RWPE2 (cell line): ENCODE results near the gene COQ6.
"Not testable (repeated sequence)": the region's sequence is repeated elsewhere in the genome, so short reads cannot be mapped to it uniquely, and the experiment has no call there.

ENCODE experiments used
- ATAC-seq: fragments of 200-7000 bp; cut with Tn5 transposase; 3 replicates; pipeline ENCODE4 v1.9.1; 2021; ENCODE audit warnings: low read depth
- DNase-seq: peaks from one replicate; pipeline ENCODE4 v3.0.0-alpha.2; 2020; ENCODE audit warnings: low spot score
- H3K27ac ChIP-seq: fragments of 450-650 bp; 2 replicates; pipeline ENCODE4 v1.5.1; 2017; ENCODE audit warnings: mild to moderate bottlenecking; ENCODE audit not compliant: poor library complexity, severe bottlenecking
- H3K27me3 ChIP-seq: fragments of 250-450 bp; sonication (Bioruptor Pico); 2 replicates; pipeline ENCODE4 v1.5.1; 2021; ENCODE audit warnings: mild to moderate bottlenecking, moderate library complexity; ENCODE audit not compliant: insufficient read depth, poor library complexity, severe bottlenecking
- H3K36me3 ChIP-seq: fragments of 250-450 bp; sonication (Bioruptor Pico); 2 replicates; pipeline ENCODE4 v1.5.1; 2020; ENCODE audit warnings: low read depth, mild to moderate bottlenecking, moderate library complexity
- H3K4me1 ChIP-seq: fragments of 250-450 bp; sonication (Bioruptor Pico); 2 replicates; pipeline ENCODE4 v1.5.1; 2021; ENCODE audit warnings: mild to moderate bottlenecking, moderate library complexity; ENCODE audit not compliant: insufficient read depth, poor library complexity, severe bottlenecking
- H3K4me3 ChIP-seq: fragments of 250-450 bp; sonication (Bioruptor Pico); 2 replicates; pipeline ENCODE4 v1.5.1; 2021; ENCODE audit warnings: mild to moderate bottlenecking, moderate library complexity; ENCODE audit not compliant: severe bottlenecking
- H3K9me3 ChIP-seq: fragments of 250-450 bp; sonication (Bioruptor Pico); 2 replicates; pipeline ENCODE4 v1.5.1; 2021; ENCODE audit warnings: mild to moderate bottlenecking, moderate library complexity; ENCODE audit not compliant: severe bottlenecking
- TF ChIP-seq, protein P1 (sequence below): fragments of 450-650 bp; IDR thresholded peaks from one replicate; pipeline ENCODE4 v1.5.1; 2017; ENCODE audit warnings: mild to moderate bottlenecking, moderate library complexity; ENCODE audit not compliant: poor library complexity, severe bottlenecking

The COQ6 gene

DNA sequence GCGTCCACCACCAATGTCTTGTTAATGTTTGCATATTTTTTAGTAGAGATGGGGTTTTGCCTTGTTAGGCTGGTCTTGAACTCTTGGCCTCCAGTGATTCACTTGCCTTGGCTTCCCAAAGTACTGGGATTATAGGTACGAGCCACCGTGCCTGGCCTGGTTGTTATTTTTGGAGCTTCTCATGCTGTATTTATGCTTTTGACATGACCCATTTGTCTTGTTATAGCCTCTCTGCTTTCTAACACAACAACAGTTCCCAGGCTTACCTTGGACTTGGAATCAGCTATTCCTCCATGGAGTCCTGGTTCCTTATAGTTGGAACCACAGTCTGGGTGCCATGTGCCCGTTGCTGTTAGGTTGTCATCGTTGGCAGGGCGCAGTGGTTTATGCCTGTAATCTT lies 33.8 kb upstream of the COQ6 start:
- no peaks in the 10 kb centered on the region for H3K9me3 ChIP-seq
- H3K4me3 ChIP-seq: no peak overlapping the region
- TF ChIP-seq, protein P1, sequence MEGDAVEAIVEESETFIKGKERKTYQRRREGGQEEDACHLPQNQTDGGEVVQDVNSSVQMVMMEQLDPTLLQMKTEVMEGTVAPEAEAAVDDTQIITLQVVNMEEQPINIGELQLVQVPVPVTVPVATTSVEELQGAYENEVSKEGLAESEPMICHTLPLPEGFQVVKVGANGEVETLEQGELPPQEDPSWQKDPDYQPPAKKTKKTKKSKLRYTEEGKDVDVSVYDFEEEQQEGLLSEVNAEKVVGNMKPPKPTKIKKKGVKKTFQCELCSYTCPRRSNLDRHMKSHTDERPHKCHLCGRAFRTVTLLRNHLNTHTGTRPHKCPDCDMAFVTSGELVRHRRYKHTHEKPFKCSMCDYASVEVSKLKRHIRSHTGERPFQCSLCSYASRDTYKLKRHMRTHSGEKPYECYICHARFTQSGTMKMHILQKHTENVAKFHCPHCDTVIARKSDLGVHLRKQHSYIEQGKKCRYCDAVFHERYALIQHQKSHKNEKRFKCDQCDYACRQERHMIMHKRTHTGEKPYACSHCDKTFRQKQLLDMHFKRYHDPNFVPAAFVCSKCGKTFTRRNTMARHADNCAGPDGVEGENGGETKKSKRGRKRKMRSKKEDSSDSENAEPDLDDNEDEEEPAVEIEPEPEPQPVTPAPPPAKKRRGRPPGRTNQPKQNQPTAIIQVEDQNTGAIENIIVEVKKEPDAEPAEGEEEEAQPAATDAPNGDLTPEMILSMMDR: no peak
- DNase-seq (no peak), ATAC-seq (no peak)
- peaks cover 86% of the 10 kb centered on the region for H3K36me3 ChIP-seq
- H3K27ac ChIP-seq: no peak overlapping the region
- no peaks in the 10 kb centered on the region for H3K27me3 ChIP-seq
- peaks cover 6% of the 10 kb centered on the region for H3K4me1 ChIP-seq

DNA sequence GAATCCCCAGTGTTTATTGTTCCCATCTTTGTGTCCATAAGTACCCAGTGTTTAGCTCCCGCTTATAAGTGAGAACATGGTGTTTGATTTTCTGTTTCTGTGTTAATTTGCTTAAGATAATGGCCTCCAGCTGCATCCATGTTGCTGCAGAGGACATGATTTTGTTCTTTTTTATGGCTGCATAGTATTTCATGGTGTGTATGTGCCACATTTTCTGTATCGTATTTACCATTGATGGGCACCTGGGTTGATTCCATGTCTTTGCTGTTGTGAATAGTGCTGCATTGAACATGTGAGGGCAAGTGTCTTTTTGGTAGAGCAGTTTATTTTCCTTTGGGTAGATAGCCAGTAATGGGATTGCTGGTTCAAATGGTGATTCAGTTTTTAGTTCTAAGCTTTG lies 30.6 kb upstream of the COQ6 start:
- DNase-seq: not testable (repeated sequence)

DNA sequence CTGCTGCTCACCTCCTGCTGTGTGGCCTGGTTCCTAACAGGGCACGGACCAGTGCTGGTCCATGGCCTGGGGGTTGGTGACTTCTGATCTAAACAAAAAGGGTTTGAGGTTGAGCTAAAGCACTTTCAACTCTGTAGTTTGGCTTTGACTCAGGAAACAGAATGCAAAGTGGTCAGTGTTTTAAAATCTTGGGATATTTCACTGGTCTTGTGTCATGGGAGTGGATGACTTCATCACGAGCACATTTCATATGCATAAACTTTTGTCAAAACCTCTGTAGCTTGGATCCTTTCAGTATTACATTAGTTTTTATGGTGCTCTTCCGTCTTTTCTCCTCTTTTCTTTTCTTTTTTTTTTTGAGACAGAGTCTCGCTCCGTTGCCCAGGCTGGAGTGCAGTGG lies 25.8 kb upstream of the COQ6 start:
- ATAC-seq: no peak
- H3K27me3 ChIP-seq: no peaks in the 10 kb centered on the region
- H3K27ac ChIP-seq: no peak overlapping the region
- DNase-seq: no peak
- peaks cover 100% of the 10 kb centered on the region for H3K36me3 ChIP-seq
- H3K9me3 ChIP-seq: no peaks in the 10 kb centered on the region
- no peaks in the 10 kb centered on the region for H3K4me1 ChIP-seq
- TF ChIP-seq, protein P1: no peak
- H3K4me3 ChIP-seq: no peak overlapping the region

More for the DNA sequence above, 30.6 kb upstream of the COQ6 start:
- ATAC-seq, H3K4me3 ChIP-seq, H3K27ac ChIP-seq, H3K9me3 ChIP-seq, H3K4me1 ChIP-seq, H3K27me3 ChIP-seq: not testable (repeated sequence)
- H3K36me3 ChIP-seq: peaks cover 87% of the 10 kb centered on the region

DNA sequence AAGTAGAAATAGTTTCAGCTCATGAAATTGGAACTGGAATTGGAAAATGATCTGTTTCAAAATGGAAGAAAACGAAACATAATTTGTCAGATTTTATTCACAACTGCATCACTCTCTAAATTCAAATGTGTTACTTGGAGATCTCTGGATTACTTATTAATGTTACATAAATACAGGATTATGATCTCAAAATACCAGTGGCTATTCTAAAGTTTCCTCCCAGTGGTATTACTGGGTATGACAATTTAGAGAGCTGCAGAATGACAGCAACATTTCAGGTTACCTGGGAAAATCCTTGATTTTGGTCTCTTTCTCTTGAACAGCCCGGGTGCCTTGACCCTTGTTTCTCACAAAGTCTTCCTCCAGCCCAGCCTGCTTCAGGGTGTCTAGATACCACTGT lies 14.4 kb upstream of the COQ6 start:
- Histone ChIP-seq H3K27me3 (no peaks in the 10 kb centered on the region), H3K27ac (no peak overlapping the region), H3K4me3 (no peak overlapping the region), H3K4me1 (no peaks in the 10 kb centered on the region), H3K9me3 (no peaks in the 10 kb centered on the region), H3K36me3 (peaks cover 63% of the 10 kb centered on the region)
- ATAC-seq (peak; percentile 56; the same call in 2 of the 3 replicates), DNase-seq (no peak)
- TF ChIP-seq, protein P1: peak; percentile 36

DNA sequence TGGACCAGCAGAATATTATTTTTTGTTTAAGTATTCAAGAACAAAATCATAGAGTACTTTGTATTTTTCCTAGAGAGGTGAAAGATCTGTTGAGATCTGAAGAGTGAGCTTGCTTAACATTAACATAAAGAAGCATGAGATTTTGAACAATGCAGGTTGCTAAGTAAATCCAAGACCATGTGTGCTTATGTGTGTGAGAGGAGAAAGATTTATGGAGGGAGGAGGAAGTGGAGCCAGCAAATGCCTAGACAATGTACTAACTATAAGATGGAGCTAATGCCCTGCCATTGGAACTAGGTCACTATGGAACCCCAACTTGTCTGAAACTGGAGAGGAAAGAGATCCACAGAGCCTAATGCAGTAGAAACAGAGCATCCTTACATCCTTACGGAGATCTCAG lies 13.6 kb upstream of the COQ6 start:
- H3K36me3 ChIP-seq: peaks cover 54% of the 10 kb centered on the region
- no peaks in the 10 kb centered on the region for H3K27me3 ChIP-seq
- no peak for ATAC-seq
- H3K4me1 ChIP-seq: no peaks in the 10 kb centered on the region
- no peak for DNase-seq
- TF ChIP-seq, protein P1: no peak
- no peak overlapping the region for H3K4me3 ChIP-seq
- no peak overlapping the region for H3K27ac ChIP-seq
- no peaks in the 10 kb centered on the region for H3K9me3 ChIP-seq
